ENCODE measurements around the gene MCAM. TPM values are rescaled to one million over a fixed set of nuclear protein-coding genes. Genes with fewer than 3 reads are reported as not detected.
A peak's percentile ranks its signal among the peaks of the same experiment; 100 is the strongest.

MCAM gene
- total RNA-seq, 1 donor from 2014 or later: 78.3 TPM

DNA sequence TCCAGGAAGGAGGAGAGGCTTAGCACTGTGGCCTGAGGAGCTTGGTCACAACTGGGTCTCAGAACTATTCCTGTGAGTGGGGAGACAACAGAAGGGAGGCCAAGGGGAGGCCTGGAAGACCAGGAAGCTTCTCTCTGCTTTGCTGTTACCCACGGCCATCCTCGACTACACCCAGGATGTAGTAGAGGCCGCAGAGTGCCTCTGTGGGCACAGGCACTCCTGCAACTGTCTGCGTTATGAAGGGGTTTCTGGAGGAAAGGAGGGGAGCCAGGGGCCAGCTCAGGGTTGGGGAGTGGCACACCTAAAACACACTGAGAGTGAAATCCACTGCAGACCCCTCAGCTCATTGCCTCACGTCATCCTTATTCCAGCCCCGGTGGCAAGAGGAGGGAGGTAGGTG lies 33.4 kb upstream of the MCAM start:
- Mint-ChIP-seq H3K4me1 (ENCODE audit: unreplicated experiment) (peaks cover 7% of the 10 kb centered on the region), H3K27ac (ENCODE audit: unreplicated experiment) (peak overlapping the region; percentile 15), H3K4me3 (ENCODE audit: unreplicated experiment) (no peak overlapping the region), H3K36me3 (ENCODE audit: low read depth, unreplicated experiment) (no peaks in the 10 kb centered on the region), H3K9me3 (ENCODE audit: unreplicated experiment) (no peaks in the 10 kb centered on the region), H3K27me3 (ENCODE audit: unreplicated experiment) (peaks cover 8% of the 10 kb centered on the region)
- TF ChIP-seq, protein P1, sequence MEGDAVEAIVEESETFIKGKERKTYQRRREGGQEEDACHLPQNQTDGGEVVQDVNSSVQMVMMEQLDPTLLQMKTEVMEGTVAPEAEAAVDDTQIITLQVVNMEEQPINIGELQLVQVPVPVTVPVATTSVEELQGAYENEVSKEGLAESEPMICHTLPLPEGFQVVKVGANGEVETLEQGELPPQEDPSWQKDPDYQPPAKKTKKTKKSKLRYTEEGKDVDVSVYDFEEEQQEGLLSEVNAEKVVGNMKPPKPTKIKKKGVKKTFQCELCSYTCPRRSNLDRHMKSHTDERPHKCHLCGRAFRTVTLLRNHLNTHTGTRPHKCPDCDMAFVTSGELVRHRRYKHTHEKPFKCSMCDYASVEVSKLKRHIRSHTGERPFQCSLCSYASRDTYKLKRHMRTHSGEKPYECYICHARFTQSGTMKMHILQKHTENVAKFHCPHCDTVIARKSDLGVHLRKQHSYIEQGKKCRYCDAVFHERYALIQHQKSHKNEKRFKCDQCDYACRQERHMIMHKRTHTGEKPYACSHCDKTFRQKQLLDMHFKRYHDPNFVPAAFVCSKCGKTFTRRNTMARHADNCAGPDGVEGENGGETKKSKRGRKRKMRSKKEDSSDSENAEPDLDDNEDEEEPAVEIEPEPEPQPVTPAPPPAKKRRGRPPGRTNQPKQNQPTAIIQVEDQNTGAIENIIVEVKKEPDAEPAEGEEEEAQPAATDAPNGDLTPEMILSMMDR (IDR thresholded peaks at IDR 0.05; ENCODE audit: unreplicated experiment): no peak
- DNase-seq (ENCODE audit: low spot score): no peak

DNA sequence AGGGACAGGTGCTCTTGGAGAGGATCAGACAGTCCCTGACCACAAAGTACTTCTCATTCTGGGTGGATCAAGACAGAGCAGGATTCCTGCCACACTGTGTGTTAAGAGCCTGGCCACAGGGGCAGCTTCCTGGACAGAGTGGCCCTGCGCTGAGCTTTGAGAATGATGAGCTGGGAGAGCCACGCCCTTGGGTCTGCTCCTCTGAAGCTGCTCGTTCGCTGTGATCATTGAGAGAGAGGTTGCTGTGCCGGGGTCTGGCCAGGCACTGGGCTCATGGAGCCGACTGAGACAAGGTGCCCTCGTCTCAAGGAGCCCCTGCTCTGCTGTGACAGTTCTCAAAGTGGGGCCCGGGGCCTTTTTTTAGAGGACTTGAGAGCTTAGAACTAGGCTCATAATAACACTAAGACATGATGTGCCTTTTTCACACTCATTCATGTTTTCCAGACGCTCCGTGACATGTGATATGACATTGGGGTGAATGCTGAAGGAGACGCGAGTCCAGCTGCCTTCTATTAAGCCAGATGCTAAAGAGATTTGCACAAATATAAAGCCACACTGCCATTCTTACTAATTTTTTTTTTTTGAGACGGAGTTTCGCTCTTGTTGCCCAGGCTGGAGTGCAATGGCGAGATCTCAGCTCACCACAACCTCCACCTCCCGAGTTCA lies 31.1 kb upstream of the MCAM start:
- Mint-ChIP-seq H3K27me3 (ENCODE audit: unreplicated experiment) (peaks cover 11% of the 10 kb centered on the region), H3K36me3 (ENCODE audit: low read depth, unreplicated experiment) (no peaks in the 10 kb centered on the region), H3K27ac (ENCODE audit: unreplicated experiment) (no peak overlapping the region), H3K4me1 (ENCODE audit: unreplicated experiment) (peaks cover 9% of the 10 kb centered on the region), H3K4me3 (ENCODE audit: unreplicated experiment) (no peak overlapping the region), H3K9me3 (ENCODE audit: unreplicated experiment) (no peaks in the 10 kb centered on the region)
- DNase-seq (ENCODE audit: low spot score): no peak
- TF ChIP-seq, protein P1 (IDR thresholded peaks at IDR 0.05; ENCODE audit: unreplicated experiment): no peak

DNA sequence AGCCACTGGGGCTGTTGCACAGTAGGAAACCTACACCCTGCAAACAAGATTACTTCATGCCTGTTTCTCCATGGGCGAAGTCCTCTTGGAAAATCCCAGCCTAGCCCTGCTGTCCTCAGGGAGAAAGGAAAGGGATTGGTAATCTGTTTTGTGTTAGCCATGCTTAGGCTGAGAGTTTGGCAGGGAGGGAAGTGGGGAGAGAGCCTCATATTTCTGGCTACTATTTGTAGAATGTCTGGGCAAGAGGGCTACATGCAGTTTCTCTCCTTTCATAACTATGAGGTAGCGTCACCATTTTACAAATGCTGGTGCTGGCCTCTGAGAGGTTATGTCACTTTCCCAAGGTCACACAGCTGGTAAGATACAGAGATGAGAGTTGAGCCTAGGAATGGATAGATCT lies 30.3 kb upstream of the MCAM start:
- Mint-ChIP-seq H3K4me3 (ENCODE audit: unreplicated experiment) (no peak overlapping the region), H3K27me3 (ENCODE audit: unreplicated experiment) (peaks cover 14% of the 10 kb centered on the region), H3K4me1 (ENCODE audit: unreplicated experiment) (peaks cover 9% of the 10 kb centered on the region), H3K9me3 (ENCODE audit: unreplicated experiment) (no peaks in the 10 kb centered on the region), H3K27ac (ENCODE audit: unreplicated experiment) (no peak overlapping the region), H3K36me3 (ENCODE audit: low read depth, unreplicated experiment) (no peaks in the 10 kb centered on the region)
- TF ChIP-seq, protein P1 (IDR thresholded peaks at IDR 0.05; ENCODE audit: unreplicated experiment): no peak
- DNase-seq (ENCODE audit: low spot score): no peak

- H3K4me1 Mint-ChIP-seq (ENCODE audit: unreplicated experiment): peaks cover 9% of the 10 kb centered on the region
- H3K9me3 Mint-ChIP-seq (ENCODE audit: unreplicated experiment): no peaks in the 10 kb centered on the region
- H3K27me3 Mint-ChIP-seq (ENCODE audit: unreplicated experiment): peaks cover 14% of the 10 kb centered on the region
- DNase-seq (ENCODE audit: low spot score): no peak
- TF ChIP-seq, protein P1 (IDR thresholded peaks at IDR 0.05; ENCODE audit: unreplicated experiment): no peak
- H3K36me3 Mint-ChIP-seq (ENCODE audit: low read depth, unreplicated experiment): no peaks in the 10 kb centered on the region
- H3K4me3 Mint-ChIP-seq (ENCODE audit: unreplicated experiment): no peak within 1 kb of the TSS
- H3K27ac Mint-ChIP-seq (ENCODE audit: unreplicated experiment): no peak within 1 kb of the TSS
These were observed 29.7 kb upstream of the MCAM start, which contains the start of gene MFRP for GRCh38 chr11:119346605-119347004. MFRP (minus strand) TSS chr11:119346705; CDS start chr11:119346513, 192 bp downstream.

- no peak overlapping the region for H3K27ac Mint-ChIP-seq (ENCODE audit: unreplicated experiment)
- peaks cover 20% of the 10 kb centered on the region for H3K27me3 Mint-ChIP-seq (ENCODE audit: unreplicated experiment)
- H3K9me3 Mint-ChIP-seq (ENCODE audit: unreplicated experiment): no peaks in the 10 kb centered on the region
- peaks cover 15% of the 10 kb centered on the region for H3K4me1 Mint-ChIP-seq (ENCODE audit: unreplicated experiment)
- no peaks in the 10 kb centered on the region for H3K36me3 Mint-ChIP-seq (ENCODE audit: low read depth, unreplicated experiment)
- no peak for DNase-seq (ENCODE audit: low spot score)
- TF ChIP-seq, protein P1 (IDR thresholded peaks at IDR 0.05; ENCODE audit: unreplicated experiment): no peak
- H3K4me3 Mint-ChIP-seq (ENCODE audit: unreplicated experiment): no peak overlapping the region
These were observed 28.8 kb upstream of the MCAM start for GRCh38 chr11:119345685-119346084.
